ENCODE measurements around the gene CA10. TPM values are rescaled to one million over a fixed set of nuclear protein-coding genes. Genes with fewer than 3 reads are reported as not detected.

The CA10 gene
- total RNA-seq, 1 experiment from 2014 or later = 0.46 TPM

- Histone ChIP-seq H2BK5ac (ENCODE audit: insufficient read length, low read length) (no peak overlapping the region), H4K20me1 (ENCODE audit: control insufficient read depth, insufficient read depth, insufficient read length) (no peaks in the 10 kb centered on the region), H2BK120ac (ENCODE audit: low read depth, low read length, poor library complexity, severe bottlenecking) (no peak overlapping the region), H3K18ac (ENCODE audit: insufficient read length, low read depth, low read length) (no peak overlapping the region), H3K27me3 (ENCODE audit: insufficient read depth, low read length) (no peaks in the 10 kb centered on the region), H3K23me2 (ENCODE audit: insufficient read length, low read depth, low read length, poor library complexity, severe bottlenecking) (no peaks in the 10 kb centered on the region), H2AFZ (ENCODE audit: low read length) (no peak overlapping the region), H2BK15ac (ENCODE audit: low read depth, low read length) (no peak overlapping the region), H3K4me2 (ENCODE audit: insufficient read depth, insufficient read length, low read length) (no peak overlapping the region), H3K4ac (ENCODE audit: low read depth, low read length) (no peak overlapping the region), H3K9me3 (ENCODE audit: control insufficient read depth, low read depth, low read length) (no peaks in the 10 kb centered on the region), H3K79me1 (ENCODE audit: insufficient read depth, low read depth, low read length, poor library complexity, severe bottlenecking) (no peaks in the 10 kb centered on the region), H4K5ac (ENCODE audit: insufficient read length, low read depth, low read length) (no peak overlapping the region), H3T11ph (ENCODE audit: low read length) (no peak overlapping the region), H3K79me2 (ENCODE audit: insufficient read depth, low read length) (no peaks in the 10 kb centered on the region), H2BK20ac (ENCODE audit: low read depth, low read length, poor library complexity, severe bottlenecking) (no peak overlapping the region), H2BK12ac (ENCODE audit: insufficient read length, low read depth, low read length) (no peak overlapping the region), H3K27ac (ENCODE audit: insufficient read length, low read depth, low read length) (no peak overlapping the region), H3K14ac (ENCODE audit: insufficient read depth, low read length) (no peak overlapping the region), H3K9ac (ENCODE audit: extremely low read depth, insufficient read length, low read length) (no peak overlapping the region), H2AK5ac (ENCODE audit: insufficient read length, low read length) (no peak overlapping the region), H4K8ac (replicated peaks; ENCODE audit: insufficient read length, low read depth, low read length) (no peak overlapping the region), H3K56ac (ENCODE audit: insufficient read length, low read depth, low read length) (no peak overlapping the region), H3K23ac (ENCODE audit: insufficient read length, low read depth, low read length) (no peak overlapping the region), H4K91ac (ENCODE audit: insufficient read length, low read depth, low read length) (no peak overlapping the region), H3K4me1 (ENCODE audit: insufficient read depth, low read length) (peaks cover 3% of the 10 kb centered on the region; the same call in 1 of the 2 replicates)
- Mint-ChIP-seq H3K36me3 (ENCODE audit: insufficient read depth in 1 of 3, low read depth in 3 of 3) (no peaks in the 10 kb centered on the region), H3K4me1 (peaks cover 28 to 33% of the 10 kb centered on the region in 2 experiments), H3K4me3 (no peak overlapping the region), H3K27ac (no peak overlapping the region), H3K9me3 (no peaks in the 10 kb centered on the region; a peak in 1 of 5 replicates), H3K27me3 (ENCODE audit: low read depth) (no peaks in the 10 kb centered on the region)
- DNase-seq = no peak
- TF ChIP-seq, protein P1, sequence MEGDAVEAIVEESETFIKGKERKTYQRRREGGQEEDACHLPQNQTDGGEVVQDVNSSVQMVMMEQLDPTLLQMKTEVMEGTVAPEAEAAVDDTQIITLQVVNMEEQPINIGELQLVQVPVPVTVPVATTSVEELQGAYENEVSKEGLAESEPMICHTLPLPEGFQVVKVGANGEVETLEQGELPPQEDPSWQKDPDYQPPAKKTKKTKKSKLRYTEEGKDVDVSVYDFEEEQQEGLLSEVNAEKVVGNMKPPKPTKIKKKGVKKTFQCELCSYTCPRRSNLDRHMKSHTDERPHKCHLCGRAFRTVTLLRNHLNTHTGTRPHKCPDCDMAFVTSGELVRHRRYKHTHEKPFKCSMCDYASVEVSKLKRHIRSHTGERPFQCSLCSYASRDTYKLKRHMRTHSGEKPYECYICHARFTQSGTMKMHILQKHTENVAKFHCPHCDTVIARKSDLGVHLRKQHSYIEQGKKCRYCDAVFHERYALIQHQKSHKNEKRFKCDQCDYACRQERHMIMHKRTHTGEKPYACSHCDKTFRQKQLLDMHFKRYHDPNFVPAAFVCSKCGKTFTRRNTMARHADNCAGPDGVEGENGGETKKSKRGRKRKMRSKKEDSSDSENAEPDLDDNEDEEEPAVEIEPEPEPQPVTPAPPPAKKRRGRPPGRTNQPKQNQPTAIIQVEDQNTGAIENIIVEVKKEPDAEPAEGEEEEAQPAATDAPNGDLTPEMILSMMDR (conservative IDR thresholded peaks at IDR 0.05) = no peak
Observed at GRCh38 chr17:52138350-52138749, 20.2 kb downstream of the CA10 start.

Data from H9 (cell line).